GM11168 (cell line): Measurements from ENCODE around the gene ARSD.
"Not testable (repeated sequence)": the region's sequence is repeated elsewhere in the genome, so short reads cannot be mapped to it uniquely, and the experiment has no call there.

Experiments
- in situ Hi-C: fragments of 300-500 bp; cut with MboI; formaldehyde crosslinking; loops from one replicate; pipeline ENCODE4 v1.12.0; 2022; ENCODE audit warnings: low sequenced_read_pairs; ENCODE audit not compliant: unreplicated experiment

ARSD gene

GRCh38 chrX:2894885-2895292 is 34.2 kb downstream of the ARSD start:
- in situ Hi-C loops: no loop called here

DNA sequence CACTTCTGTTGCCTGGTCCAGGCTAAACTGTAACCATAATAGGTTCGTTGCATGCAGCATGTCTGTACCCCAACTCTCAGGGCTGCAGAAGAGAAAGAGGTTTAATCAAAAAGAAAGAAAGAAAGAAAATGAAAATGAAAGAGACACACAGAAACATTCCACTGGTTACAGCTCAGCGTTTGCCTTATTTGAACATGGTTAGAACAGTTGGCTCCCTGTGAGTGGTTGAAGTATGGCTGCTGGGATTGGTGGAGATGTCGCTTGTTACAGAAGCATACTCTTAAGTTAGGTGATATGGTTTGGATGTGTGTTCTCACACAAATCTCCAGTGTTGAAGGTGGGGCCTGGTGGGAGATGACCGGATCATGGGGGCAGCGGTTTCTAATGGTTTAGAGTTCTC is 36.3 kb downstream of the ARSD start:
- in situ Hi-C loops: no loop called here

- in situ Hi-C loops: not testable (repeated sequence)
Observed at GRCh38 chrX:2890536-2891460, 38.3 kb downstream of the ARSD start.

DNA sequence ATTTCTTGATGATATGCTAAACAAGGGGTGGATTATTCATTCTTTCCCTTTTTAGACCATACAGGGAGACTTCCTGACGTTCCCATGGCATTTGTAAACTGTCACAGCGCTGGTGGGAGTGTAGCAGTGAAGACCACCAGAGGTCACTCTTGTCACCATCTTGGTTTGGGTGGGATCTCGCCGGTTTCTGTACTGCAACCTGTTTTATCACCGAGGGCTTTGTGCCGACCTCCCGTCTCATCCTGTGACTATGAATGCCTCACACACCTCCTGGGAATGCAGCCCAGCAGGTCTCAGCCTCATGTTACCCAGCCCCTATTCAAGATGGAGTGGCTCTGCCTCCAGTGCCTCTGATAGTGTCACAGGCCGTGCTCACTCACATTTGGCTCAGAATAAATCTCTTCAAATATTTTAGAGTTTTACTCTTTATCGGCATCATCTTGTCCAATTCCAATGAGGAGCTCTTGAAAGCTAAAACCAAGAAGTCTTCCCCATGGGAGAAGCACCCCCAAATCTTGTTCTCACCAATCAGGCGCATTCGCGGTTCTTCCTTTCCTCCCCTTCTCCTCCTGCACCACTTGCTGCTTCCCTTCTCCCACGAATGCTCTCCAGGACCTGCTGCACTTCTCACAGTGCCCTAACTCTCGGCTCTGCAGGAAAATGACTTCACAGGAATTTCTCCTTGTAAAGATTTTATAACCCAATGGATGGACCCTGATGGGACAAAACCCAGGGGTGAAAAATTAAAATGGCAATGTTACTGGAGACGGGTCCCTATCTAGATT is 39.2 kb downstream of the ARSD start:
- in situ Hi-C loops: not testable (repeated sequence)

DNA sequence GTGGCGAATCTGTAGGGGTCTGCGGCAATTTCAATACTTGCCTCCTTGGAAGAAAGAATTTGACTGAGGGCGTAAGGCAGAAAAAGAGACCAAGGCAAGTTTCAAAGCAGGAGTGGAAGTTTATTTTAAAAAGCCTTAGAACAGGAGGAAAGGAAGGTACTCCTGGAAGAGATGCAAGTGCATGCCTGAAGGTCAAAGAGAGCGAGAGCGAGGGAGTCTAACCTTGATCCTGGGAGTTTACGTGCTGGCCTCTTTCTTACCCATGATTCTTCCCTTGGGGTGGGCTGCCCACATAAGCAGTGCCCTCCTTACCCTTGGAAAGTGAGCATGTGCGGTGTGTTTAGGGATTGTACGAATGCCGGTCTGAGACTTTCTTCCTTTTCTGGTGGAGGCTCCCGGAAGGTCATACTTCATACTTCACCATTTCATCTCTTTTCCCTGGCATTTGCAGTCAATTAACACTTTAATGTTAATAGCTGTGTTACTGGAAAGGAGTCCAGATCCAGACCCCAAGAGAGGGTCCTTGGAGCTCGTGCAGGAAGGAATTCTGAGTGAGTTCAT is 40.0 kb downstream of the ARSD start:
- in situ Hi-C loops: no loop called here

- in situ Hi-C loops: no loop called here
Observed at GRCh38 chrX:2888309-2888708, 40.8 kb downstream of the ARSD start.

- in situ Hi-C loops: no loop called here
Observed at GRCh38 chrX:2883770-2884169, 45.4 kb downstream of the ARSD start.

- in situ Hi-C loops: no loop called here
Observed at GRCh38 chrX:2879670-2880069, 49.5 kb downstream of the ARSD start.

- in situ Hi-C loops: no loop called here
Observed at GRCh38 chrX:2878563-2878962, 50.6 kb downstream of the ARSD start.

- in situ Hi-C loops: no loop called here
Observed at GRCh38 chrX:2875798-2876399, 53.2 kb downstream of the ARSD start.

GRCh38 chrX:2875136-2875481 is 54.0 kb downstream of the ARSD start:
- in situ Hi-C loops: no loop called here

- in situ Hi-C loops: no loop called here
Observed at GRCh38 chrX:2874222-2875135, 54.7 kb downstream of the ARSD start.

- in situ Hi-C loops: no loop called here
Observed at GRCh38 chrX:2872671-2873277, 56.4 kb downstream of the ARSD start.

- in situ Hi-C loops: no loop called here
Observed at GRCh38 chrX:2871831-2872230, 57.3 kb downstream of the ARSD start.

- in situ Hi-C loops: no loop called here
Observed at GRCh38 chrX:2870650-2871049, 58.5 kb downstream of the ARSD start.

- in situ Hi-C loops: no loop called here
Observed at GRCh38 chrX:2867206-2867605, 61.9 kb downstream of the ARSD start.

DNA sequence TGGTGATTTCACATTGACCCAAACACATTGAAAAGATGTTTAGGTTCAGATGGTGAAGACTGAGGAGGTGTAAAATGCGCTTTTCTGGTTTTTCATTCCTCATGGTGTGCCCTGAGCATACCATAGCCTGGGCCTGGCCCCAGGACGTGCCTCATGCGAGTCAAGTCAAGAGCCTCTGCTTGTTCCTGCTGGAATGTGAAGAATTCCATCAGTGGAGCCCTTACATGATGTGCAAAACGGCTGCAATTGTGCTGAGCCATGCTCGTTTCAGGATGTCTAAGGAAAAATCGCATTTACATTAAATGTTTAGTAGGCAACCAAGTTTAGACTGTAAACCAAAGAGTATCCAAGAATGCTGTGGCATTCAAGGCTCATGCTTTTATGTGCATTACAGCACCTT is 65.5 kb downstream of the ARSD start:
- in situ Hi-C loops: no loop called here

- in situ Hi-C loops: no loop called here
Observed at GRCh38 chrX:2862404-2862803, 66.7 kb downstream of the ARSD start.

DNA sequence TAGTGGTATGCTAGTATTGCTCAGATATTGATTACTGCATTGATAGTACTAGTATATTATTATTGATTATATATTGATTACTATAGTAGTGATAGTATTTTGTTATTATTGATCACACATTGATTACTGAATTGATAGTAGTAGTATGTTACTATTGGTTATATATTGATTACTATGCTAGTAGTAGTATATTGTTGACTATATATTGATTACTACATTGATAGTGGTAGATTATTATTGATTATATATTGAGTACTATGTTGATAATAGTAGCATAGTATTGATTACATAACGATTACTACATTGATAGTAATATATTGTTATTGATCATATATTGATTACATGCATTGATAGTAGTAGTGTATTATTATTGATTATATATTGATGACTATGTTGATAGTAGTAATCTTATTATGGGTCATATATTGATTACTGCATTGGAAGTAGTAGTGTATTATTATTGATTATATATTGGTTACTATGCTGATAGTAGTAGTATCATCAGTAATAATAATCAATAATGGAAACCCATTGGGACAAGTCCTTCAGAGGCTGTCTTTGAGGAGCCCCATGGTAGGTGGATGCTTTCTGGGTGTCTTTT is 69.8 kb downstream of the ARSD start:
- in situ Hi-C loops: no loop called here
